HepG2 (cell line): ENCODE data around the gene YY1. TPM values are rescaled to one million over a fixed set of nuclear protein-coding genes. Genes with fewer than 3 reads are reported as not detected.

Experiments used
- ATAC-seq: fragments of 200-7000 bp; cut with Tn5 transposase; 3 replicates; pipeline ENCODE4 v1.9.1; 2020; ENCODE audit warnings: mild to moderate bottlenecking, moderate library complexity
- BruUV-seq: library from RNA; stranded (reverse); fragments of 400-500 nt; replicated peaks from 2 replicates; lab custom pipeline; 2021; lab: Mats Ljungman, UMichigan
- CTCF ChIA-PET: fragments of 300-600 bp; formaldehyde crosslinking; extraction: SDS; loops from one replicate; lab custom pipeline; 2021; ENCODE audit warnings: low total read pairs, inconsistent platforms, low intra/inter-chr PET ratio; lab: Yijun Ruan, JAX
- POLR2A ChIA-PET: fragments of 350-600 bp; sonication (Branson Sonifier 250); formaldehyde crosslinking; loops from one replicate; lab custom pipeline; 2020; ENCODE audit warnings: antibody characterized with exemption, inconsistent platforms; lab: Yijun Ruan, JAX
- DNase-seq: peaks from one replicate; pipeline ENCODE4 v3.0.0-alpha.2; 2015; ENCODE audit warnings: low spot score
- FAIRE-seq: peaks from 3 replicates; lab custom pipeline; 2011; peaks lifted over from hg19 to GRCh38; lab: Jason Lieb, UNC
- H2AFZ ChIP-seq: one replicate; pipeline ENCODE4 v1.6.1; 2011; ENCODE audit warnings: low read length, inconsistent platforms
- H3K27ac ChIP-seq: fragments of 300-600 bp; 3 replicates; pipeline ENCODE4 v1.8.0; 2011; ENCODE audit warnings: mixed run types, mild to moderate bottlenecking, mixed read lengths, low read length, inconsistent platforms; ENCODE audit not compliant: insufficient read depth; ENCODE audit errors: extremely low read length
- H3K27me3 ChIP-seq, 2 experiments: fragments of 200-600 bp in 1 of 2; 2 replicates in 1 of 2; 3 replicates in 1 of 2; pipeline versions ENCODE4 v1.6.0 to v1.8.0; 2011; ENCODE audit warnings: low read length in 2 of 2, mild to moderate bottlenecking in 2 of 2, moderate library complexity in 2 of 2, inconsistent platforms in 1 of 2; ENCODE audit not compliant: insufficient read depth in 2 of 2, control insufficient read depth in 1 of 2
- H3K36me3 ChIP-seq, 2 experiments: fragments of 200-600 bp in 1 of 2; replicated peaks in 1 of 2; 2 replicates in 1 of 2; 3 replicates in 1 of 2; pipeline versions ENCODE4 v1.5.1 to v1.8.0; 2011; ENCODE audit warnings: low read length in 2 of 2, inconsistent platforms in 1 of 2; ENCODE audit not compliant: insufficient read depth in 2 of 2, control insufficient read depth in 1 of 2
- H3K4me1 ChIP-seq: 2 replicates; pipeline ENCODE4 v1.5.1; 2012; ENCODE audit warnings: low read length, inconsistent platforms; ENCODE audit not compliant: insufficient read depth
- H3K4me2 ChIP-seq: 2 replicates; pipeline ENCODE4 v1.6.0; 2011; ENCODE audit warnings: low read depth, low read length, inconsistent platforms
- H3K4me3 ChIP-seq, 3 experiments: fragments of 200-600 bp in 1 of 3; sonication (generic), shearing (Covaris generic) in 1 of 3; replicated peaks in 1 of 3; 2 replicates each; pipeline ENCODE4 v1.5.1; 2011 to 2016; ENCODE audit warnings: low read length in 3 of 3, inconsistent platforms in 2 of 3, low read depth in 2 of 3, mild to moderate bottlenecking in 2 of 3, control low read depth in 1 of 3, mixed read lengths in 1 of 3; ENCODE audit not compliant: insufficient read depth in 1 of 3
- H3K79me2 ChIP-seq: one replicate; pipeline ENCODE4 v1.6.1; 2011; ENCODE audit warnings: low read length, inconsistent platforms; ENCODE audit not compliant: insufficient read depth
- H3K9ac ChIP-seq: 2 replicates; pipeline ENCODE4 v1.6.0; 2011; ENCODE audit warnings: mild to moderate bottlenecking, low read depth, low read length, inconsistent platforms; ENCODE audit not compliant: insufficient read depth
- H3K9me3 ChIP-seq: 2 replicates; pipeline ENCODE4 v1.5.1; 2012; ENCODE audit warnings: mild to moderate bottlenecking, low read length
- H4K20me1 ChIP-seq: 2 replicates; pipeline ENCODE4 v1.6.0; 2011; ENCODE audit warnings: inconsistent platforms, mild to moderate bottlenecking, low read length, moderate library complexity; ENCODE audit not compliant: insufficient read depth
- ATF1 ChIP-seq: IDR thresholded peaks from 2 replicates; pipeline ENCODE4 v1.6.1; 2016; ENCODE audit warnings: mild to moderate bottlenecking, control low read depth
- HMG20B ChIP-seq: conservative IDR thresholded peaks from 2 replicates; pipeline ENCODE4 v1.6.1; 2016; ENCODE audit warnings: missing genetic modification reagents, missing compliant biosample characterization
- MATR3 ChIP-seq: sonication (generic); formaldehyde crosslinking; IDR thresholded peaks from 2 replicates; pipeline ENCODE4 v1.4.0; 2020; ENCODE audit warnings: missing genetic modification reagents
- NFKBIZ ChIP-seq: IDR thresholded peaks from 2 replicates; pipeline ENCODE4 v1.6.1; 2018; ENCODE audit warnings: missing genetic modification reagents, missing compliant biosample characterization
- RFXAP ChIP-seq: sonication (generic); formaldehyde crosslinking; IDR thresholded peaks from 2 replicates; pipeline ENCODE4 v1.4.0; 2020; ENCODE audit warnings: missing genetic modification reagents, borderline replicate concordance
- SOX6 ChIP-seq, 2 experiments: fragments of 450-650 bp in 1 of 2; sonication (generic) in 1 of 2; formaldehyde crosslinking in 1 of 2; IDR thresholded peaks; 2 replicates each; pipeline versions ENCODE4 v1.4.0 to v1.6.1; 2017 to 2020; ENCODE audit warnings: antibody characterized with exemption in 1 of 2, mild to moderate bottlenecking in 1 of 2, missing genetic modification reagents in 1 of 2
- SRY ChIP-seq: sonication (generic); formaldehyde crosslinking; IDR thresholded peaks from 2 replicates; pipeline ENCODE4 v1.8.0; 2022; ENCODE audit warnings: mild to moderate bottlenecking, missing genetic modification reagents
- ZBTB42 ChIP-seq: sonication (generic); formaldehyde crosslinking; IDR thresholded peaks from 2 replicates; pipeline ENCODE4 v1.5.0; 2020; ENCODE audit warnings: mild to moderate bottlenecking, missing genetic modification reagents
- ZFX ChIP-seq: sonication (generic); formaldehyde crosslinking; IDR thresholded peaks from 2 replicates; pipeline ENCODE4 v1.4.0; 2020; ENCODE audit warnings: mild to moderate bottlenecking, low read depth, missing genetic modification reagents, moderate library complexity
- ZNF34 ChIP-seq: sonication (generic); formaldehyde crosslinking; IDR thresholded peaks from 2 replicates; pipeline ENCODE4 v1.4.0; 2020; ENCODE audit warnings: mild to moderate bottlenecking, missing genetic modification reagents, borderline replicate concordance
- ZNF776 ChIP-seq: sonication (generic); formaldehyde crosslinking; IDR thresholded peaks from 2 replicates; pipeline ENCODE4 v1.4.0; 2020; ENCODE audit warnings: mild to moderate bottlenecking, missing genetic modification reagents
- WGBS: methylation state at CpG from one replicate; pipeline ENCODE4 v1.1.6; 2017; ENCODE audit warnings: low lambda C conversion rate; 5-methylcytosine and 5-hydroxymethylcytosine counted together
- in situ Hi-C: cut with HindIII; loops from 2 replicates; pipeline ENCODE4 v1.10.0; 2017; ENCODE audit warnings: low pct_unique_long_range_greater_than_20kb; ENCODE audit not compliant: extremely low pct_ligation_motif_present
- intact Hi-C: fragments of 100-400 bp; cut with micrococcal nuclease; formaldehyde crosslinking; loops from one replicate; pipeline ENCODE4 v1.10.0; 2022; ENCODE audit not compliant: unreplicated experiment
- polyA plus RNA-seq, 8 experiments: library from polyadenylated mRNA; depleted of rRNA in 3 of 8; stranded (reverse) in 7 of 8; unstranded in 1 of 8; fragments of >200 nt; fragmentation: Illumina TruSeq in 4 of 8; extraction: Trizol in 4 of 8; gene quantifications; 2 replicates each; pipeline versions ENCODE4 v1.2.1 to v1.2.3, GENCODE V29; 2011 to 2016; ENCODE audit warnings: low read depth in 4 of 8, missing spikeins in 1 of 8, mixed read lengths in 1 of 8; ENCODE audit not compliant: insufficient read depth in 1 of 8
- total RNA-seq, 5 experiments: library from RNA; depleted of rRNA; stranded (reverse); fragments of >200 nt; fragmentation: Illumina TruSeq; extraction: Trizol; gene quantifications; 2 replicates each; pipeline ENCODE4 v1.2.3, GENCODE V29; 2016; ENCODE audit warnings: low read depth in 1 of 5
- TF ChIP-seq, protein P1 (sequence below): sonication (generic); formaldehyde crosslinking; IDR thresholded peaks from 2 replicates; pipeline ENCODE4 v1.9.0; 2021; ENCODE audit warnings: missing genetic modification reagents, borderline replicate concordance
- TF ChIP-seq, protein P2 (sequence below): sonication (generic); formaldehyde crosslinking; IDR thresholded peaks from 2 replicates; pipeline ENCODE4 v1.4.0; 2020; ENCODE audit warnings: missing genetic modification reagents
- TF ChIP-seq, protein P3 (sequence below): sonication (generic); formaldehyde crosslinking; IDR thresholded peaks from 2 replicates; pipeline ENCODE4 v1.4.0; 2020; ENCODE audit warnings: missing genetic modification reagents, borderline replicate concordance

YY1 gene
- total and polyA plus RNA-seq, 2 of the 13 experiments (the other 11 are each of a cell fraction or from before 2014, with no cell fraction given), result 29.4 to 68.1 TPM

DNA sequence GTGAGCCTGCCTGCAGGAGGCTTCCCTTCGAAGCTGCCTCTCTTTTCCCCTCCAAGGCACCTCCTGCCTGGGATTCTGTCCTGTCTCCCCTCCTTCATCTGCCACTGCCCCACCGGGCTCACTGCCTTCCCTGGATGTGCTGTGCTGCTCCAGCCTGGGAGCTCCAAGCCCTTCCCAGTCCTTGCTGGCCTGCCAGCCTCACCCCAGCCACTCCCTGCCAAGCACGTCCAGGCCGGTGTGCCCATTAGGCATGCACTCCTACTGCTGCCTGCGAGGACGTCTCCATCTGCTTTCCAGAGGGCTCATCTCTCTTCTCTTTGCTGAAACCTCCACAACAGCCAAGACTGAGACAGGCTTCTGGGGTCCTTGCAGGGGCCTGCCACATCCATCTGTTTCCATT lies 75.8 kb downstream of the YY1 start (continued):
- TF ChIP-seq, protein P1, sequence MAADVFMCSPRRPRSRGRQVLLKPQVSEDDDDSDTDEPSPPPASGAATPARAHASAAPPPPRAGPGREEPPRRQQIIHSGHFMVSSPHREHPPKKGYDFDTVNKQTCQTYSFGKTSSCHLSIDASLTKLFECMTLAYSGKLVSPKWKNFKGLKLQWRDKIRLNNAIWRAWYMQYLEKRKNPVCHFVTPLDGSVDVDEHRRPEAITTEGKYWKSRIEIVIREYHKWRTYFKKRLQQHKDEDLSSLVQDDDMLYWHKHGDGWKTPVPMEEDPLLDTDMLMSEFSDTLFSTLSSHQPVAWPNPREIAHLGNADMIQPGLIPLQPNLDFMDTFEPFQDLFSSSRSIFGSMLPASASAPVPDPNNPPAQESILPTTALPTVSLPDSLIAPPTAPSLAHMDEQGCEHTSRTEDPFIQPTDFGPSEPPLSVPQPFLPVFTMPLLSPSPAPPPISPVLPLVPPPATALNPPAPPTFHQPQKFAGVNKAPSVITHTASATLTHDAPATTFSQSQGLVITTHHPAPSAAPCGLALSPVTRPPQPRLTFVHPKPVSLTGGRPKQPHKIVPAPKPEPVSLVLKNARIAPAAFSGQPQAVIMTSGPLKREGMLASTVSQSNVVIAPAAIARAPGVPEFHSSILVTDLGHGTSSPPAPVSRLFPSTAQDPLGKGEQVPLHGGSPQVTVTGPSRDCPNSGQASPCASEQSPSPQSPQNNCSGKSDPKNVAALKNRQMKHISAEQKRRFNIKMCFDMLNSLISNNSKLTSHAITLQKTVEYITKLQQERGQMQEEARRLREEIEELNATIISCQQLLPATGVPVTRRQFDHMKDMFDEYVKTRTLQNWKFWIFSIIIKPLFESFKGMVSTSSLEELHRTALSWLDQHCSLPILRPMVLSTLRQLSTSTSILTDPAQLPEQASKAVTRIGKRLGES (CRISPR knock-in tag), result no peak
- TF ChIP-seq ZNF776 (CRISPR knock-in tag), result no peak

DNA sequence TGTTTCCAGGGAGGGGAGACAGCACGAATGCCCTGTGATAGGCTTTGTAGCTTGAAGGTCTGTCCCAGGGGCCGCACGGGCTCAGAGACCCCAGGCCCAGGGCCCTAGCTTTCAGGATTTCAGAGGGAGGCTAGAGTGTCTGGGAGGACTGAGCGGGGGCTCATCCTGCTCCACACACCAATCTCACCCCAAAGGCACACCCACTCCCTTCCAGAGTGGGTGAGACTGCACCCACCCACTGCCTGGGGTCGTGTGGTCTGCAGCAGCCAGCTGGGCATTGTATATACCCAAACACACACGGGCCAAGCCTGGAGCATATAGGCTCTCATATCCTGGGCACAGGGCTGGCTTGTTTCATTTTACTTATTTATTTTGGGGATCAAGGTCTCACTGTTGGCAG lies 78.4 kb downstream of the YY1 start:
- Histone ChIP-seq H3K79me2 (no peaks in the 10 kb centered on the region), H3K9me3 (no peaks in the 10 kb centered on the region), H3K4me1 (peaks cover 48% of the 10 kb centered on the region), H3K27ac (no peak overlapping the region), H4K20me1 (no peaks in the 10 kb centered on the region), H3K4me2 (peak overlapping the region; percentile 60; the same call in 1 of the 2 replicates), H3K27me3 (peaks cover 1 to 17% of the 10 kb centered on the region in 2 experiments; a peak in 4 of 5 replicates), H3K36me3 (no peaks in the 10 kb centered on the region), H2AFZ (no peak overlapping the region), H3K4me3 (no peak overlapping the region), H3K9ac (no peak overlapping the region)
- intact Hi-C loops, result no loop called here
- ChIA-PET POLR2A (interaction anchor here (1.6 kb wide), 1 partner anchor 13 kb away, joined by 3 read pairs; no protein-coding TSS in a partner anchor), CTCF (interaction anchor here (1.2 to 1.4 kb wide), 2 partner anchors 11 to 46 kb away, joined by 3 to 7 read pairs; partner anchors contain the start of gene SLC25A29)
- no peak for FAIRE-seq
- DNase-seq, result no peak
- no CpG with 5 or more reads among the region's 6 CpGs for WGBS
- ATAC-seq, result no peak; the same call in 2 of the 3 replicates
- in situ Hi-C loops, result no loop called here
- no TSS peak for BruUV-seq
- TF ChIP-seq, protein P2, sequence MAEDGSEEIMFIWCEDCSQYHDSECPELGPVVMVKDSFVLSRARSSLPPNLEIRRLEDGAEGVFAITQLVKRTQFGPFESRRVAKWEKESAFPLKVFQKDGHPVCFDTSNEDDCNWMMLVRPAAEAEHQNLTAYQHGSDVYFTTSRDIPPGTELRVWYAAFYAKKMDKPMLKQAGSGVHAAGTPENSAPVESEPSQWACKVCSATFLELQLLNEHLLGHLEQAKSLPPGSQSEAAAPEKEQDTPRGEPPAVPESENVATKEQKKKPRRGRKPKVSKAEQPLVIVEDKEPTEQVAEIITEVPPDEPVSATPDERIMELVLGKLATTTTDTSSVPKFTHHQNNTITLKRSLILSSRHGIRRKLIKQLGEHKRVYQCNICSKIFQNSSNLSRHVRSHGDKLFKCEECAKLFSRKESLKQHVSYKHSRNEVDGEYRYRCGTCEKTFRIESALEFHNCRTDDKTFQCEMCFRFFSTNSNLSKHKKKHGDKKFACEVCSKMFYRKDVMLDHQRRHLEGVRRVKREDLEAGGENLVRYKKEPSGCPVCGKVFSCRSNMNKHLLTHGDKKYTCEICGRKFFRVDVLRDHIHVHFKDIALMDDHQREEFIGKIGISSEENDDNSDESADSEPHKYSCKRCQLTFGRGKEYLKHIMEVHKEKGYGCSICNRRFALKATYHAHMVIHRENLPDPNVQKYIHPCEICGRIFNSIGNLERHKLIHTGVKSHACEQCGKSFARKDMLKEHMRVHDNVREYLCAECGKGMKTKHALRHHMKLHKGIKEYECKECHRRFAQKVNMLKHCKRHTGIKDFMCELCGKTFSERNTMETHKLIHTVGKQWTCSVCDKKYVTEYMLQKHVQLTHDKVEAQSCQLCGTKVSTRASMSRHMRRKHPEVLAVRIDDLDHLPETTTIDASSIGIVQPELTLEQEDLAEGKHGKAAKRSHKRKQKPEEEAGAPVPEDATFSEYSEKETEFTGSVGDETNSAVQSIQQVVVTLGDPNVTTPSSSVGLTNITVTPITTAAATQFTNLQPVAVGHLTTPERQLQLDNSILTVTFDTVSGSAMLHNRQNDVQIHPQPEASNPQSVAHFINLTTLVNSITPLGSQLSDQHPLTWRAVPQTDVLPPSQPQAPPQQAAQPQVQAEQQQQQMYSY, result no peak
- no peak for TF ChIP-seq ATF1
- no peak for TF ChIP-seq SOX6 (IDR thresholded peaks at IDR 0.05)
- TF ChIP-seq SOX6 (CRISPR knock-in tag; IDR thresholded peaks at IDR 0.05), result no peak
- no peak for TF ChIP-seq ZBTB42 (CRISPR knock-in tag)
- no peak for TF ChIP-seq NFKBIZ
- TF ChIP-seq ZFX (CRISPR knock-in tag), result no peak
- no peak for TF ChIP-seq MATR3 (CRISPR knock-in tag)
- no peak for TF ChIP-seq RFXAP (CRISPR knock-in tag)
- no peak for TF ChIP-seq HMG20B (CRISPR knock-in tag)
- TF ChIP-seq SRY (CRISPR knock-in tag), result no peak
- TF ChIP-seq ZNF34 (CRISPR knock-in tag), result no peak
- TF ChIP-seq, protein P3, sequence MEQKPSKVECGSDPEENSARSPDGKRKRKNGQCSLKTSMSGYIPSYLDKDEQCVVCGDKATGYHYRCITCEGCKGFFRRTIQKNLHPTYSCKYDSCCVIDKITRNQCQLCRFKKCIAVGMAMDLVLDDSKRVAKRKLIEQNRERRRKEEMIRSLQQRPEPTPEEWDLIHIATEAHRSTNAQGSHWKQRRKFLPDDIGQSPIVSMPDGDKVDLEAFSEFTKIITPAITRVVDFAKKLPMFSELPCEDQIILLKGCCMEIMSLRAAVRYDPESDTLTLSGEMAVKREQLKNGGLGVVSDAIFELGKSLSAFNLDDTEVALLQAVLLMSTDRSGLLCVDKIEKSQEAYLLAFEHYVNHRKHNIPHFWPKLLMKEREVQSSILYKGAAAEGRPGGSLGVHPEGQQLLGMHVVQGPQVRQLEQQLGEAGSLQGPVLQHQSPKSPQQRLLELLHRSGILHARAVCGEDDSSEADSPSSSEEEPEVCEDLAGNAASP (CRISPR knock-in tag), result no peak
